ENCODE data around the gene AZIN2. TPM values are rescaled to one million over a fixed set of nuclear protein-coding genes. Genes with fewer than 3 reads are reported as not detected.

The AZIN2 gene
- total and polyA plus RNA-seq, 2 of the 13 experiments (the other 11 are each of a cell fraction or from before 2014, with no cell fraction given): 1.7 to 3.5 TPM

DNA sequence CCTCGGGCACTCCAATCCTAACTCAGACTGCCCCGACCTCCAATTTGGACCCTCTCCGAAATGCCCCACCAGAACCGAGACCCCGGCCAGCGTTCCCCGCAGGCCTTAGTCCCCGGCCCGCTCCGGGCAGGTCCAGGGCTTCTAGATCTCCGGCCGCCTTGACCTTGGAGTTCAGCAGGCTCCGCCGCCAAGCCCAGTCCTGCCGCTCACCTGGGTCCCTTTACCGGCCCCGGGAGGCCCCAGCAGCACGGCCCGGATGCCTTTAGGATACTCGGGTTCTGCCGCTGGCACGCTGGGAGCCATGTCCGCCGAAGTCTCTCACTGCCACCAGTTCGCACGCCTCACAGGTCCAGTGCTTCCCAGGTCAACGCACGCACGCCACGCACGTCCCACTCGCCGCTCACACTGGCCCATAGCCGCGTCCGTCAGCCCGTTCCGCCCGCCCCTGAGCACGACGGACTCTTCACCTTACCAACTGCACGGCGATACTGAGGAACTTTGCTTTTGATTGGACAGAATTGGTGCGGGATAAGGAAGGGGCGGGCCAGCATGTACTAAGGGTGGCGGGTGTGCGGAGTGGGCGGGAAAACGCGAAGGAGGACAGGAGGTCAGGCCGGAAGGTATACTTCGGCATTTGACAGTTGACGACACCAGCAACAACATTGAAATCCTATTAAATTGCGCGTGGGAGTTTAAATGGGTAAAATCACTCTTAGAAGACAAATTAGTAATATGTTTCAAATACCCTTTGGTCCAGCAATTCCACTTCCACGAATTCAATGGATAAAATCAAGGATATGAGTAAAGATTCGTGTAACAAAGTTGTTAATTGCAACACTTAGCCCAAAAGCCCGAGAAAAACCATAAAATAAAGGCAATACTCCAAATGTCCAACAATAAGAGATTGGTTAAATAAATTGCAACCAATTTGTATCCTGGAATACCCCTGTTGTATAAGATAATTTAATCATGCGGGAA lies 44.1 kb upstream of the AZIN2 start, which contains the start of gene AK2 (continued):
- TF ChIP-seq SNAPC4 (CRISPR knock-in tag; IDR thresholded peaks at IDR 0.05): no peak
- TF ChIP-seq MYNN (CRISPR knock-in tag; IDR thresholded peaks at IDR 0.05; ENCODE audit: low read depth): 0 out of 2 replicates have a peak, but pooled peaks have one; percentile 18
- 0 out of 2 replicates have a peak, but pooled peaks have one; percentile 73 for TF ChIP-seq ZNF550 (CRISPR knock-in tag; IDR thresholded peaks at IDR 0.05; ENCODE audit: borderline replicate concordance)
- TF ChIP-seq TMF1 (CRISPR knock-in tag; IDR thresholded peaks at IDR 0.05; ENCODE audit: low read depth): peak; percentile 94
- peak; percentile 71; the same call in 1 of the 2 replicates for TF ChIP-seq E2F2 (CRISPR knock-in tag; IDR thresholded peaks at IDR 0.05; ENCODE audit: borderline replicate concordance)
- no peak; the same call in 1 of the 2 replicates for TF ChIP-seq ZFAT (CRISPR knock-in tag; conservative IDR thresholded peaks at IDR 0.05)
- no peak for TF ChIP-seq SSRP1 (CRISPR knock-in tag; IDR thresholded peaks at IDR 0.05)
- TF ChIP-seq ZBTB1 (CRISPR knock-in tag; IDR thresholded peaks at IDR 0.05; ENCODE audit: borderline replicate concordance): no peak
- TF ChIP-seq IRF2 (CRISPR knock-in tag; IDR thresholded peaks at IDR 0.05): peak; percentile 68
- no peak for TF ChIP-seq RFXANK (CRISPR knock-in tag; IDR thresholded peaks at IDR 0.05)
- TF ChIP-seq KLF6 (CRISPR knock-in tag; IDR thresholded peaks at IDR 0.05): peak; percentile 64
- TF ChIP-seq HMGA1 (CRISPR knock-in tag; conservative IDR thresholded peaks at IDR 0.05): no peak
- no peak; the same call in 1 of the 2 replicates for TF ChIP-seq ARID5B (CRISPR knock-in tag; IDR thresholded peaks at IDR 0.05)

Data from HepG2 (cell line).